GM12892 (cell line): ENCODE results near the gene APBB1.

Experiments
- DNase-seq: peaks from one replicate; pipeline ENCODE4 v3.0.0; 2011; ENCODE audit not compliant: insufficient read length
- FAIRE-seq: peaks from 2 replicates; lab custom pipeline; 2011; peaks lifted over from hg19 to GRCh38; lab: Jason Lieb, UNC
- POLR2A ChIP-seq: IDR thresholded peaks from 2 replicates; pipeline ENCODE4 v1.6.1; 2011; ENCODE audit warnings: low read depth, low read length, control low read depth
- POLR2AphosphoS5 ChIP-seq: IDR thresholded peaks from 2 replicates; pipeline ENCODE4 v1.6.1; 2011; ENCODE audit warnings: low read depth, low read length, control low read depth
- TAF1 ChIP-seq: IDR thresholded peaks from 2 replicates; pipeline ENCODE4 v1.6.1; 2011; ENCODE audit warnings: low read depth, mild to moderate bottlenecking, control low read depth, low read length, borderline replicate concordance

Gene APBB1

GRCh38 chr11:6414874-6415328 is 4.0 kb downstream of the APBB1 start:
- peak; percentile 93 for FAIRE-seq
- DNase-seq, result no peak
- TF ChIP-seq POLR2AphosphoS5 (no peak), POLR2A (no peak), TAF1 (no peak)

GRCh38 chr11:6413791-6414201 is 5.1 kb downstream of the APBB1 start:
- FAIRE-seq, result no peak
- DNase-seq, result no peak
- TF ChIP-seq POLR2A (no peak), TAF1 (no peak), POLR2AphosphoS5 (no peak)

- DNase-seq (no peak), FAIRE-seq (no peak)
- TF ChIP-seq POLR2AphosphoS5 (no peak), POLR2A (no peak), TAF1 (no peak)
These were observed 7.3 kb downstream of the APBB1 start for GRCh38 chr11:6411594-6412031.

GRCh38 chr11:6410695-6411430 is 8.0 kb downstream of the APBB1 start:
- no peak for TF ChIP-seq TAF1
- no peak for TF ChIP-seq POLR2AphosphoS5
- no peak for TF ChIP-seq POLR2A
- no peak for FAIRE-seq

GRCh38 chr11:6406370-6406769 is 12.5 kb downstream of the APBB1 start:
- TF ChIP-seq TAF1 (no peak), POLR2A (no peak), POLR2AphosphoS5 (no peak)
- DNase-seq (no peak), FAIRE-seq (no peak)

More at GRCh38 chr11:6410695-6411430, 8.0 kb downstream of the APBB1 start:
- DNase-seq, result no peak

- TF ChIP-seq POLR2A (no peak), POLR2AphosphoS5 (no peak), TAF1 (no peak)
- DNase-seq (no peak), FAIRE-seq (no peak)
These were observed 13.0 kb downstream of the APBB1 start for GRCh38 chr11:6405846-6406245.

- no peak for TF ChIP-seq TAF1
- no peak for TF ChIP-seq POLR2AphosphoS5
- FAIRE-seq (no peak), DNase-seq (no peak)
These were observed 13.7 kb downstream of the APBB1 start for GRCh38 chr11:6405052-6405667.

GRCh38 chr11:6404342-6405051 is 14.4 kb downstream of the APBB1 start:
- FAIRE-seq, result peak; percentile 27
- no peak for DNase-seq
- TF ChIP-seq TAF1, result no peak
- no peak for TF ChIP-seq POLR2A
- TF ChIP-seq POLR2AphosphoS5, result no peak

GRCh38 chr11:6403539-6403938 is 15.4 kb downstream of the APBB1 start:
- TF ChIP-seq POLR2A (no peak), POLR2AphosphoS5 (no peak), TAF1 (no peak)
- no peak for DNase-seq
- no peak for FAIRE-seq

GRCh38 chr11:6402561-6402981 is 16.3 kb downstream of the APBB1 start:
- FAIRE-seq, result peak; percentile 100
- TF ChIP-seq POLR2A, result no peak; the same call in 1 of the 2 replicates
- TF ChIP-seq POLR2AphosphoS5, result no peak
- no peak for TF ChIP-seq TAF1
- DNase-seq, result peak; percentile 74

- DNase-seq (no peak), FAIRE-seq (no peak)
- TF ChIP-seq POLR2A (no peak), POLR2AphosphoS5 (no peak), TAF1 (no peak)
These were observed 16.8 kb downstream of the APBB1 start for GRCh38 chr11:6402061-6402470.
